ENCODE data around the gene FOXK2. TPM values are rescaled to one million over a fixed set of nuclear protein-coding genes. Genes with fewer than 3 reads are reported as not detected.

The FOXK2 gene
- total and polyA plus RNA-seq, 2 of the 8 experiments (the other 6 are each of a cell fraction or from before 2014, with no cell fraction given) = 34.7 to 64.9 TPM

GRCh38 chr17:82551779-82552457 is 32.4 kb downstream of the FOXK2 start:
- Histone ChIP-seq H3K9me3 (ENCODE audit: insufficient read depth in 2 of 2, low read depth in 1 of 2, low read length in 1 of 2) (0 out of 4 replicates have a peak, but pooled peaks cover 0 to 2% of the 10 kb centered on the region in 2 experiments), H3K27ac (ENCODE audit: low read depth, low read length) (no peak overlapping the region), H3K14ac (ENCODE audit: insufficient read length) (no peak overlapping the region), H3K27me3 (replicated peaks in 1 of 4; ENCODE audit: control insufficient read depth in 3 of 4, extremely low read depth in 1 of 4, insufficient read depth in 3 of 4, low read length in 3 of 4) (no peaks in the 10 kb centered on the region), H3K36me3 (ENCODE audit: control insufficient read depth in 2 of 4, insufficient read depth in 4 of 4, low read length in 3 of 4) (no peaks in the 10 kb centered on the region), H3K18ac (ENCODE audit: extremely low read depth, low read length) (no peak overlapping the region), H4K91ac (replicated peaks; ENCODE audit: insufficient read length, low read length) (no peak overlapping the region), H3K4me3 (ENCODE audit: extremely low read depth in 1 of 4, insufficient read depth in 2 of 4, low read depth in 3 of 4, low read length in 4 of 4) (no peak overlapping the region), H3K9ac (replicated peaks in 1 of 4; ENCODE audit: extremely low read depth in 1 of 4, low read depth in 3 of 4, low read length in 3 of 4) (no peak overlapping the region), H2BK12ac (ENCODE audit: low read depth, low read length) (no peak overlapping the region), H2BK120ac (replicated peaks; ENCODE audit: low read depth, low read length) (no peak overlapping the region), H4K8ac (ENCODE audit: extremely low read depth, insufficient read depth, low read length) (no peak overlapping the region), H3K4me2 (ENCODE audit: insufficient read depth in 1 of 2, low read depth in 2 of 2, low read length in 2 of 2) (no peak overlapping the region), H4K20me1 (replicated peaks in 1 of 2; ENCODE audit: control insufficient read depth in 1 of 2, insufficient read depth in 2 of 2, low read length in 2 of 2) (peaks cover 34 to 43% of the 10 kb centered on the region in 2 experiments), H4K5ac (ENCODE audit: insufficient read length, low read depth, low read length) (no peak overlapping the region), H2BK20ac (ENCODE audit: low read length) (no peak overlapping the region), H2BK15ac (ENCODE audit: low read length) (no peak overlapping the region), H3K23me2 (ENCODE audit: low read depth, low read length) (no peaks in the 10 kb centered on the region), H3K79me2 (ENCODE audit: control insufficient read depth in 1 of 2, insufficient read depth in 2 of 2, low read length in 2 of 2) (peaks cover 22 to 92% of the 10 kb centered on the region in 2 experiments), H3K4ac (replicated peaks; ENCODE audit: insufficient read length, low read depth, low read length) (no peak overlapping the region), H3K4me1 (replicated peaks in 1 of 4; ENCODE audit: control insufficient read depth in 3 of 4, insufficient read depth in 4 of 4, low read length in 3 of 4) (peaks cover 0 to 10% (median 5%) of the 10 kb centered on the region in 4 experiments; a peak in 5 of 7 replicates), H3K79me1 (ENCODE audit: low read depth, low read length) (peaks cover 23% of the 10 kb centered on the region), H2AFZ (ENCODE audit: low read length) (no peak overlapping the region), H2BK5ac (ENCODE audit: low read depth, low read length) (no peak overlapping the region), H3K23ac (ENCODE audit: insufficient read length) (no peak overlapping the region), H3K56ac (replicated peaks; ENCODE audit: insufficient read length, low read depth, low read length) (no peak overlapping the region), H2AK5ac (ENCODE audit: low read depth, low read length) (no peak overlapping the region)
- WGBS, 2 experiments (ENCODE audit: extremely low coverage in 1 of 2, insufficient coverage in 1 of 2, insufficient read length in 1 of 2, insufficient replicate concordance in 2 of 2, low coverage in 1 of 2, low lambda C conversion rate in 2 of 2, missing lambda C conversion rate in 1 of 2) = 82% methylated on average over 13 of the region's 13 CpGs; no CpG with 5 or more reads in 1 of the 2 experiments
- ChIA-PET CTCF (ENCODE audit: partially characterized antibody) (interaction anchor here (0.6 to 2.5 kb wide), 11 partner anchors 8 to 296 kb away, joined by 3 to 12 read pairs (median 4); no protein-coding TSS in a partner anchor), POLR2A (ENCODE audit: partially characterized antibody) (interaction anchor here (1.4 kb wide), 1 partner anchor 17 kb away, joined by 3 read pairs; no protein-coding TSS in a partner anchor)
- FAIRE-seq = no peak
- no peak for TF ChIP-seq KDM4A (IDR thresholded peaks at IDR 0.05; ENCODE audit: low read depth, low read length, severe bottlenecking)
- TF ChIP-seq CTCF (IDR thresholded peaks at IDR 0.05; ENCODE audit: control extremely low read depth in 1 of 3, insufficient read depth in 1 of 3, low read depth in 1 of 3, low read length in 3 of 3) = peak; percentile 42 to 46 (median 43)
- no peak for TF ChIP-seq BACH1 (IDR thresholded peaks at IDR 0.05; ENCODE audit: low read length)
- TF ChIP-seq RAD21 (IDR thresholded peaks at IDR 0.05 in 1 of 2, conservative IDR thresholded peaks at IDR 0.05 in 1 of 2; ENCODE audit: low read depth in 2 of 2, low read length in 2 of 2) = peak; percentile 44 to 60
- DNase-seq (ENCODE audit: low read depth in 1 of 2, low spot score in 2 of 2) = no peak
